ENCODE measurements around the gene FGF10.

FGF10 gene

GRCh38 chr5:44365345-44365744 is 23.9 kb downstream of the FGF10 start:
- Histone ChIP-seq H3K27me3 (no peaks in the 10 kb centered on the region), H3K4me1 (no peaks in the 10 kb centered on the region), H3K4me3 (ENCODE audit: low read depth, low read length) (no peak overlapping the region), H3K36me3 (no peaks in the 10 kb centered on the region), H3K9me3 (no peaks in the 10 kb centered on the region)
- no peak for DNase-seq
- TF ChIP-seq CTCF (IDR thresholded peaks at IDR 0.05; ENCODE audit: low read depth, low read length): no peak

- Histone ChIP-seq H3K27me3 (no peaks in the 10 kb centered on the region), H3K4me3 (ENCODE audit: low read depth, low read length) (no peak overlapping the region), H3K9me3 (no peaks in the 10 kb centered on the region), H3K4me1 (no peaks in the 10 kb centered on the region), H3K36me3 (no peaks in the 10 kb centered on the region)
- no peak for DNase-seq
- TF ChIP-seq CTCF (IDR thresholded peaks at IDR 0.05; ENCODE audit: low read depth, low read length): no peak
These were observed 25.1 kb downstream of the FGF10 start for GRCh38 chr5:44364097-44364496.

- no peak overlapping the region for H3K4me3 ChIP-seq (ENCODE audit: low read depth, low read length)
- no peaks in the 10 kb centered on the region for H3K27me3 ChIP-seq
- no peaks in the 10 kb centered on the region for H3K36me3 ChIP-seq
- TF ChIP-seq CTCF (IDR thresholded peaks at IDR 0.05; ENCODE audit: low read depth, low read length): no peak
- no peak for DNase-seq
- H3K4me1 ChIP-seq: no peaks in the 10 kb centered on the region
- H3K9me3 ChIP-seq: no peaks in the 10 kb centered on the region
These were observed 27.7 kb downstream of the FGF10 start for GRCh38 chr5:44361342-44362001.

DNA sequence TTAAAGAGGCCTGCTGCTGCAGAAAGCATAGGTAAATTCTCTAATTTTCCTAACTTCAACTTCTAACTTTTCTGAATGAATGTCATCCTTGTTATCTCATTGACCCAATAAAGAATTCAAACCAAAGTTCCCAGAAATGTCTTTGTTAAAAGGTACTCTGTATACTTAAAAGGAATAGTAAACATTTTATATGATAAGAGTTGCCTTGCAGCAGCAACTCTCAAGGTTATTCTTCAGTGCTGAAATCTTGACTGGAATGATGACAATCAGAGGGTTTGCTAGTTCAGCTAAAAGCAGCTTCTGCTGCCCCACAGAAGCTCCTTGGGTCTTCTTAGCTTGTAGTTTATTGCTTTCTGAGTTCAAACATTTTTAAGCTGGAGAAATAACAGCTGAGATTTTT is 28.3 kb downstream of the FGF10 start:
- Histone ChIP-seq H3K27me3 (no peaks in the 10 kb centered on the region), H3K9me3 (no peaks in the 10 kb centered on the region), H3K36me3 (no peaks in the 10 kb centered on the region), H3K4me3 (ENCODE audit: low read depth, low read length) (no peak overlapping the region), H3K4me1 (no peaks in the 10 kb centered on the region)
- no peak for DNase-seq
- no peak for TF ChIP-seq CTCF (IDR thresholded peaks at IDR 0.05; ENCODE audit: low read depth, low read length)

DNA sequence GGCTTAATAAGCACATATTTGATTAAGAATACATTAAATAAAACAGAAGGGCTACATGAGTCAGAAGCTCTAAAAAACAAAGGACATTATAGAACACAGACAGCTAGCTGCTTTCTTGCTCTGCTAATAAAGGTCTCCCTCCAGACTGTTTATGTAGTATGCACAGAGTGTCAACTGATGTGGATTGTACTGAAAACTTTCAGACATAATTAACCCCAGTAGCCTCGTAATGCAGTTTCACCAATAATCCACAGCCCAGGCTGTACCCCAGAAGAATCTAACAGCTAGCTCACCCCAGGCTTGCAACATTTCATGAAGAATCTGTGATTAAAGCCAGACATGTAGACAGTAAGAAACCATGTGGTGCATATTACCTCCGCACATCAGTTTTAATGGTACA is 30.8 kb downstream of the FGF10 start:
- DNase-seq: no peak
- H3K9me3 ChIP-seq: no peaks in the 10 kb centered on the region
- no peaks in the 10 kb centered on the region for H3K36me3 ChIP-seq
- H3K4me1 ChIP-seq: no peaks in the 10 kb centered on the region
- no peaks in the 10 kb centered on the region for H3K27me3 ChIP-seq
- TF ChIP-seq CTCF (IDR thresholded peaks at IDR 0.05; ENCODE audit: low read depth, low read length): no peak
- H3K4me3 ChIP-seq (ENCODE audit: low read depth, low read length): no peak overlapping the region

DNA sequence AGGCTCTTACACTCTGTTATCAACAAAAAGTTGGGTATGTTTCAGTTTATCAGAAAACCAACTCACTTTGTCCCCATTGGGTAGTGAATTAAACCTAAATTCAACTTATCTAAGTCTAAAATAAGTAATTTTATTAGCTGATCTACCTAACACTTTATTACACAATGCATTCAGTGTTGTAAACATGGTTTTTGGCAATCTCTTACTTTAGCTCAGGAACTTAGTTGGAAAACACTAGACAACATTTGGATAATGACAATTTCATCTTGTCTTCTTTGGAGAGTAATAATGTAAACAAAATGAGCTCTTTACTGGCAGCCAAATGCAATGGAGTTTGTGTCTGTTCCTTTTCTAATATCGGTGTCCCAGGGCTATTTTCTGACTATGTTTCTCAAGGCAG is 33.0 kb downstream of the FGF10 start:
- no peak for DNase-seq
- Histone ChIP-seq H3K9me3 (no peaks in the 10 kb centered on the region), H3K4me1 (no peaks in the 10 kb centered on the region), H3K4me3 (ENCODE audit: low read depth, low read length) (no peak overlapping the region), H3K36me3 (no peaks in the 10 kb centered on the region), H3K27me3 (no peaks in the 10 kb centered on the region)
- no peak for TF ChIP-seq CTCF (IDR thresholded peaks at IDR 0.05; ENCODE audit: low read depth, low read length)
